HG02943 (cell line): ENCODE data around the gene SMARCE1.
A peak's percentile ranks its signal among the peaks of the same experiment; 100 is the strongest.

Experiments used
- ATAC-seq: cut with Tn5 transposase; IDR thresholded peaks from one replicate; pipeline ENCODE4 v1.9.1; 2021; ENCODE audit warnings: mild to moderate bottlenecking, low read depth, moderate library complexity; ENCODE audit not compliant: unreplicated experiment

SMARCE1 gene

GRCh38 chr17:40613467-40614154, 34.0 kb downstream of the SMARCE1 start:
- ATAC-seq, result no peak

GRCh38 chr17:40612599-40613244, 34.9 kb downstream of the SMARCE1 start:
- no peak for ATAC-seq

- ATAC-seq, result no peak
Measured at GRCh38 chr17:40611840-40612474, 35.7 kb downstream of the SMARCE1 start.

GRCh38 chr17:40610359-40610758, 37.3 kb downstream of the SMARCE1 start:
- ATAC-seq, result no peak

GRCh38 chr17:40608061-40608581, 39.5 kb downstream of the SMARCE1 start:
- no peak for ATAC-seq

GRCh38 chr17:40607641-40608040, 40.0 kb downstream of the SMARCE1 start:
- no peak for ATAC-seq

- no peak for ATAC-seq
Measured at GRCh38 chr17:40606548-40607353, 40.9 kb downstream of the SMARCE1 start.

GRCh38 chr17:40605306-40605705, 42.3 kb downstream of the SMARCE1 start:
- ATAC-seq, result no peak

- no peak for ATAC-seq
Measured at GRCh38 chr17:40604327-40605080, 43.1 kb downstream of the SMARCE1 start.

- ATAC-seq, result no peak
Measured at GRCh38 chr17:40602445-40603443, 44.9 kb downstream of the SMARCE1 start.

- ATAC-seq, result no peak
Measured at GRCh38 chr17:40600486-40601046, 47.1 kb downstream of the SMARCE1 start.

- ATAC-seq, result no peak
Measured at GRCh38 chr17:40599468-40599763, 48.2 kb downstream of the SMARCE1 start.

- peak; percentile 70 for ATAC-seq
Measured at GRCh38 chr17:40598619-40599467, 48.8 kb downstream of the SMARCE1 start.

GRCh38 chr17:40598301-40598618, 49.4 kb downstream of the SMARCE1 start:
- no peak for ATAC-seq

GRCh38 chr17:40597556-40598300, 49.9 kb downstream of the SMARCE1 start:
- ATAC-seq, result no peak

- ATAC-seq, result no peak
Measured at GRCh38 chr17:40597156-40597555, 50.5 kb downstream of the SMARCE1 start.

GRCh38 chr17:40596261-40596919, 51.2 kb downstream of the SMARCE1 start:
- no peak for ATAC-seq
